ENCODE results near the gene RNF208.
A peak's percentile ranks its signal among the peaks of the same experiment; 100 is the strongest.

Gene RNF208

GRCh38 chr9:137191691-137192447 is 30.2 kb downstream of the RNF208 start:
- no peak for DNase-seq (ENCODE audit: low spot score)

GRCh38 chr9:137191245-137191644 is 30.8 kb downstream of the RNF208 start:
- no peak for DNase-seq (ENCODE audit: low spot score)

GRCh38 chr9:137190315-137190856 is 31.7 kb downstream of the RNF208 start:
- no peak for DNase-seq (ENCODE audit: low spot score)

GRCh38 chr9:137189297-137190295 is 32.4 kb downstream of the RNF208 start:
- DNase-seq (ENCODE audit: low spot score): no peak

GRCh38 chr9:137188490-137189296 is 33.3 kb downstream of the RNF208 start, which contains the start of the genes ANAPC2 and SSNA1:
TSS of gene ANAPC2 (minus strand) at chr9:137188560. CDS start at chr9:137188532, 28 bp downstream.
TSS of gene SSNA1 (plus strand) at chr9:137188676. CDS start at chr9:137188727, 51 bp downstream.
- DNase-seq (ENCODE audit: low spot score): peak; percentile 95

- DNase-seq (ENCODE audit: low spot score): no peak
Measured at GRCh38 chr9:137188086-137188489, 34.0 kb downstream of the RNF208 start.

- no peak for DNase-seq (ENCODE audit: low spot score)
Measured at GRCh38 chr9:137187386-137187785, 34.7 kb downstream of the RNF208 start.

- DNase-seq (ENCODE audit: low spot score): no peak
Measured at GRCh38 chr9:137186385-137186784, 35.7 kb downstream of the RNF208 start.

- no peak for DNase-seq (ENCODE audit: low spot score)
Measured at GRCh38 chr9:137185921-137186320, 36.1 kb downstream of the RNF208 start.

- no peak for DNase-seq (ENCODE audit: low spot score)
Measured at GRCh38 chr9:137184881-137185660, 37.0 kb downstream of the RNF208 start.

- no peak for DNase-seq (ENCODE audit: low spot score)
Measured at GRCh38 chr9:137183980-137184595, 38.0 kb downstream of the RNF208 start.

- no peak for DNase-seq (ENCODE audit: low spot score)
Measured at GRCh38 chr9:137182836-137183235, 39.2 kb downstream of the RNF208 start.

- DNase-seq (ENCODE audit: low spot score): no peak
Measured at GRCh38 chr9:137181680-137182079, 40.4 kb downstream of the RNF208 start.

GRCh38 chr9:137180491-137180890 is 41.5 kb downstream of the RNF208 start:
- DNase-seq (ENCODE audit: low spot score): no peak

- no peak for DNase-seq (ENCODE audit: low spot score)
Measured at GRCh38 chr9:137179761-137180160, 42.3 kb downstream of the RNF208 start.

- no peak for DNase-seq (ENCODE audit: low spot score)
Measured at GRCh38 chr9:137178939-137179630, 43.0 kb downstream of the RNF208 start.

GRCh38 chr9:137178201-137178938 is 43.7 kb downstream of the RNF208 start:
- DNase-seq (ENCODE audit: low spot score): no peak

GRCh38 chr9:137176302-137177182 is 45.5 kb downstream of the RNF208 start:
- DNase-seq (ENCODE audit: low spot score): peak; percentile 36
